Suppressor macrophage (primary cell): ENCODE data around the gene COG3.
"Not testable (repeated sequence)": the region's sequence is repeated elsewhere in the genome, so short reads cannot be mapped to it uniquely, and the experiment has no call there.

Experiments
- DNase-seq, 4 experiments: peaks; one replicate each; pipeline ENCODE4 v3.0.0-alpha.2; 2020 to 2022
- total RNA-seq, 17 experiments: gene quantifications; one replicate each; lab custom pipeline; 2026; ENCODE audit warnings: mixed read lengths in 6 of 17, inconsistent platforms in 3 of 17; lab: John Stamatoyannopoulos, UW

COG3 gene
- 24.4 to 59.6 (median 44.9) reads per million in 17 experiments for total RNA-seq

- peak; percentile 94 to 98 (median 98) for DNase-seq
Observed at GRCh38 chr13:45464687-45465453, at the start of gene COG3. TSS of gene COG3 (plus strand) at chr13:45464939. CDS start at chr13:45465037, 98 bp downstream.

GRCh38 chr13:45415112-45415511, 49.6 kb upstream of the COG3 start:
- DNase-seq: no peak

- peak in 2 of 4 experiments; percentile 13 to 15 for DNase-seq
Observed at GRCh38 chr13:45416516-45417128, 48.1 kb upstream of the COG3 start.

- peak; percentile 92 to 98 (median 96) for DNase-seq
Observed at GRCh38 chr13:45417790-45418534, 46.8 kb upstream of the COG3 start, which contains the start of gene SLC25A30. TSS of gene SLC25A30 (minus strand) at chr13:45418373. CDS start at chr13:45411425, 6,948 bp downstream.

- DNase-seq: not testable (repeated sequence)
Observed at GRCh38 chr13:45419389-45419788, 45.4 kb upstream of the COG3 start.

- DNase-seq: no peak
Observed at GRCh38 chr13:45419945-45420344, 44.8 kb upstream of the COG3 start.

GRCh38 chr13:45422731-45423292, 41.9 kb upstream of the COG3 start:
- peak in 1 of 4 experiments; percentile 18 for DNase-seq

- peak; percentile 23 to 67 (median 45) for DNase-seq
Observed at GRCh38 chr13:45426056-45426841, 38.5 kb upstream of the COG3 start.

GRCh38 chr13:45432737-45433380, 31.9 kb upstream of the COG3 start:
- DNase-seq: no peak

GRCh38 chr13:45433381-45433790, 31.4 kb upstream of the COG3 start:
- no peak for DNase-seq

- DNase-seq: no peak
Observed at GRCh38 chr13:45434556-45435371, 30.0 kb upstream of the COG3 start.

GRCh38 chr13:45436332-45436731, 28.4 kb upstream of the COG3 start:
- no peak for DNase-seq

- DNase-seq: no peak
Observed at GRCh38 chr13:45436953-45437352, 27.8 kb upstream of the COG3 start.

- no peak for DNase-seq
Observed at GRCh38 chr13:45437947-45438346, 26.8 kb upstream of the COG3 start.

GRCh38 chr13:45439008-45439407, 25.7 kb upstream of the COG3 start:
- no peak for DNase-seq

- DNase-seq: no peak
Observed at GRCh38 chr13:45439781-45440462, 24.8 kb upstream of the COG3 start.

GRCh38 chr13:45441633-45442032, 23.1 kb upstream of the COG3 start:
- DNase-seq: peak in 2 of 4 experiments; percentile 11 to 15

- no peak for DNase-seq
Observed at GRCh38 chr13:45445053-45445452, 19.7 kb upstream of the COG3 start.

- no peak for DNase-seq
Observed at GRCh38 chr13:45446181-45446580, 18.6 kb upstream of the COG3 start.
